Measurements from ENCODE around the gene COX8C.

COX8C gene

GRCh38 chr14:93317210-93317874 lies 29.6 kb upstream of the COX8C start:
- H3K27me3 Mint-ChIP-seq = no peaks in the 10 kb centered on the region
- H3K4me3 Mint-ChIP-seq = no peak overlapping the region
- peaks cover 14% of the 10 kb centered on the region for H3K36me3 Mint-ChIP-seq
- H3K4me1 Mint-ChIP-seq (ENCODE audit: low read depth) = peaks cover 44% of the 10 kb centered on the region
- H3K9me3 Mint-ChIP-seq (ENCODE audit: low read depth) = no peaks in the 10 kb centered on the region
- no peak overlapping the region for H3K27ac Mint-ChIP-seq

GRCh38 chr14:93317875-93318807 lies 28.8 kb upstream of the COX8C start:
- Mint-ChIP-seq H3K27me3 (no peaks in the 10 kb centered on the region), H3K9me3 (ENCODE audit: low read depth) (no peaks in the 10 kb centered on the region), H3K27ac (no peak overlapping the region), H3K4me1 (ENCODE audit: low read depth) (peaks cover 40% of the 10 kb centered on the region), H3K36me3 (peaks cover 16% of the 10 kb centered on the region), H3K4me3 (no peak overlapping the region)

GRCh38 chr14:93318927-93319326 lies 28.1 kb upstream of the COX8C start:
- H3K27me3 Mint-ChIP-seq = no peaks in the 10 kb centered on the region
- peaks cover 23% of the 10 kb centered on the region for H3K36me3 Mint-ChIP-seq
- H3K9me3 Mint-ChIP-seq (ENCODE audit: low read depth) = no peaks in the 10 kb centered on the region
- H3K4me1 Mint-ChIP-seq (ENCODE audit: low read depth) = peaks cover 46% of the 10 kb centered on the region
- no peak overlapping the region for H3K4me3 Mint-ChIP-seq
- H3K27ac Mint-ChIP-seq = no peak overlapping the region

GRCh38 chr14:93319494-93319893 lies 27.5 kb upstream of the COX8C start:
- Mint-ChIP-seq H3K36me3 (peaks cover 25% of the 10 kb centered on the region), H3K9me3 (ENCODE audit: low read depth) (no peaks in the 10 kb centered on the region), H3K4me1 (ENCODE audit: low read depth) (peaks cover 47% of the 10 kb centered on the region), H3K27me3 (no peaks in the 10 kb centered on the region), H3K4me3 (peak overlapping the region; percentile 28), H3K27ac (no peak overlapping the region)

GRCh38 chr14:93319958-93320357 lies 27.0 kb upstream of the COX8C start:
- H3K9me3 Mint-ChIP-seq (ENCODE audit: low read depth) = no peaks in the 10 kb centered on the region
- no peak overlapping the region for H3K27ac Mint-ChIP-seq

GRCh38 chr14:93320489-93320888 lies 26.5 kb upstream of the COX8C start:
- Mint-ChIP-seq H3K4me3 (no peak overlapping the region), H3K36me3 (peaks cover 29% of the 10 kb centered on the region), H3K27me3 (no peaks in the 10 kb centered on the region), H3K4me1 (ENCODE audit: low read depth) (peaks cover 52% of the 10 kb centered on the region), H3K9me3 (ENCODE audit: low read depth) (no peaks in the 10 kb centered on the region), H3K27ac (no peak overlapping the region)

More at GRCh38 chr14:93319958-93320357, 27.0 kb upstream of the COX8C start:
- peak overlapping the region; percentile 28 for H3K4me3 Mint-ChIP-seq
- H3K36me3 Mint-ChIP-seq = peaks cover 29% of the 10 kb centered on the region
- H3K4me1 Mint-ChIP-seq (ENCODE audit: low read depth) = peaks cover 51% of the 10 kb centered on the region
- no peaks in the 10 kb centered on the region for H3K27me3 Mint-ChIP-seq

GRCh38 chr14:93322929-93323599 lies 23.9 kb upstream of the COX8C start:
- no peak overlapping the region for H3K4me3 Mint-ChIP-seq
- H3K27ac Mint-ChIP-seq = no peak overlapping the region
- H3K27me3 Mint-ChIP-seq = no peaks in the 10 kb centered on the region
- H3K4me1 Mint-ChIP-seq (ENCODE audit: low read depth) = peaks cover 64% of the 10 kb centered on the region
- H3K9me3 Mint-ChIP-seq (ENCODE audit: low read depth) = no peaks in the 10 kb centered on the region
- H3K36me3 Mint-ChIP-seq = peaks cover 18% of the 10 kb centered on the region

- Mint-ChIP-seq H3K4me1 (ENCODE audit: low read depth) (peaks cover 64% of the 10 kb centered on the region), H3K27ac (no peak overlapping the region)
These were observed 23.3 kb upstream of the COX8C start for GRCh38 chr14:93323600-93324174.

GRCh38 chr14:93326196-93326595 lies 20.8 kb upstream of the COX8C start:
- H3K36me3 Mint-ChIP-seq = peaks cover 20% of the 10 kb centered on the region
- peaks cover 67% of the 10 kb centered on the region for H3K4me1 Mint-ChIP-seq (ENCODE audit: low read depth)
- no peaks in the 10 kb centered on the region for H3K27me3 Mint-ChIP-seq
- H3K4me3 Mint-ChIP-seq = no peak overlapping the region
- no peak overlapping the region for H3K27ac Mint-ChIP-seq
- no peaks in the 10 kb centered on the region for H3K9me3 Mint-ChIP-seq (ENCODE audit: low read depth)

More at GRCh38 chr14:93323600-93324174, 23.3 kb upstream of the COX8C start:
- Mint-ChIP-seq H3K9me3 (ENCODE audit: low read depth) (no peaks in the 10 kb centered on the region), H3K27me3 (no peaks in the 10 kb centered on the region), H3K36me3 (peaks cover 18% of the 10 kb centered on the region), H3K4me3 (no peak overlapping the region)

- Mint-ChIP-seq H3K9me3 (ENCODE audit: low read depth) (no peaks in the 10 kb centered on the region), H3K4me1 (ENCODE audit: low read depth) (peaks cover 64% of the 10 kb centered on the region), H3K27ac (no peak overlapping the region), H3K4me3 (no peak overlapping the region), H3K36me3 (peaks cover 12% of the 10 kb centered on the region), H3K27me3 (no peaks in the 10 kb centered on the region)
These were observed 18.4 kb upstream of the COX8C start for GRCh38 chr14:93328546-93328945.

- H3K27ac Mint-ChIP-seq = no peak overlapping the region
- no peaks in the 10 kb centered on the region for H3K27me3 Mint-ChIP-seq
- peak overlapping the region; percentile 93 for H3K4me3 Mint-ChIP-seq
- peaks cover 68% of the 10 kb centered on the region for H3K4me1 Mint-ChIP-seq (ENCODE audit: low read depth)
- peaks cover 2% of the 10 kb centered on the region for H3K36me3 Mint-ChIP-seq
- no peaks in the 10 kb centered on the region for H3K9me3 Mint-ChIP-seq (ENCODE audit: low read depth)
These were observed 16.9 kb upstream of the COX8C start for GRCh38 chr14:93329965-93330608.

GRCh38 chr14:93330609-93331000 lies 16.4 kb upstream of the COX8C start:
- H3K4me1 Mint-ChIP-seq (ENCODE audit: low read depth) = peaks cover 67% of the 10 kb centered on the region
- H3K27me3 Mint-ChIP-seq = no peaks in the 10 kb centered on the region
- H3K4me3 Mint-ChIP-seq = peak overlapping the region; percentile 93
- no peaks in the 10 kb centered on the region for H3K9me3 Mint-ChIP-seq (ENCODE audit: low read depth)
- H3K36me3 Mint-ChIP-seq = peaks cover 2% of the 10 kb centered on the region
- no peak overlapping the region for H3K27ac Mint-ChIP-seq

GRCh38 chr14:93331002-93331727 lies 15.8 kb upstream of the COX8C start:
- H3K36me3 Mint-ChIP-seq = peaks cover 2% of the 10 kb centered on the region
- no peaks in the 10 kb centered on the region for H3K27me3 Mint-ChIP-seq
- peaks cover 68% of the 10 kb centered on the region for H3K4me1 Mint-ChIP-seq (ENCODE audit: low read depth)
- peak overlapping the region; percentile 93 for H3K4me3 Mint-ChIP-seq
- no peaks in the 10 kb centered on the region for H3K9me3 Mint-ChIP-seq (ENCODE audit: low read depth)
- peak overlapping the region; percentile 41 for H3K27ac Mint-ChIP-seq

Measured in activated naive CD8-positive, alpha-beta T cell (primary cell).